Nephron (organoid): ENCODE data around the gene CDIP1.
A peak's percentile ranks its signal among the peaks of the same experiment; 100 is the strongest.

Experiments
- H3K27ac Mint-ChIP-seq, 3 experiments: 2 replicates each; pipeline ENCODE4 v1.8.0; 2020; ENCODE audit warnings: mixed read lengths in 3 of 3, mild to moderate bottlenecking in 2 of 3, moderate library complexity in 1 of 3
- H3K27me3 Mint-ChIP-seq: 2 replicates; pipeline ENCODE4 v1.8.0; 2021; ENCODE audit warnings: low read depth, mild to moderate bottlenecking, moderate library complexity, mixed read lengths
- H3K36me3 Mint-ChIP-seq: 2 replicates; pipeline ENCODE4 v1.8.0; 2020; ENCODE audit warnings: low read depth, mixed read lengths
- H3K4me1 Mint-ChIP-seq: 2 replicates; pipeline ENCODE4 v1.8.0; 2020; ENCODE audit warnings: mixed read lengths
- H3K4me3 Mint-ChIP-seq, 3 experiments: 2 replicates each; pipeline ENCODE4 v1.8.0; 2020; ENCODE audit warnings: mild to moderate bottlenecking in 3 of 3, mixed read lengths in 3 of 3, moderate library complexity in 2 of 3
- H3K9me3 Mint-ChIP-seq: 2 replicates; pipeline ENCODE4 v1.8.0; 2020; ENCODE audit warnings: mixed read lengths
- TF ChIP-seq, protein P1 (sequence below), 3 experiments: fragments of 200-600 bp; sonication (generic); IDR thresholded peaks; one replicate each; pipeline ENCODE4 v1.5.0; 2021; ENCODE audit warnings: antibody characterized with exemption in 3 of 3; ENCODE audit not compliant: unreplicated experiment in 3 of 3

CDIP1 gene

DNA sequence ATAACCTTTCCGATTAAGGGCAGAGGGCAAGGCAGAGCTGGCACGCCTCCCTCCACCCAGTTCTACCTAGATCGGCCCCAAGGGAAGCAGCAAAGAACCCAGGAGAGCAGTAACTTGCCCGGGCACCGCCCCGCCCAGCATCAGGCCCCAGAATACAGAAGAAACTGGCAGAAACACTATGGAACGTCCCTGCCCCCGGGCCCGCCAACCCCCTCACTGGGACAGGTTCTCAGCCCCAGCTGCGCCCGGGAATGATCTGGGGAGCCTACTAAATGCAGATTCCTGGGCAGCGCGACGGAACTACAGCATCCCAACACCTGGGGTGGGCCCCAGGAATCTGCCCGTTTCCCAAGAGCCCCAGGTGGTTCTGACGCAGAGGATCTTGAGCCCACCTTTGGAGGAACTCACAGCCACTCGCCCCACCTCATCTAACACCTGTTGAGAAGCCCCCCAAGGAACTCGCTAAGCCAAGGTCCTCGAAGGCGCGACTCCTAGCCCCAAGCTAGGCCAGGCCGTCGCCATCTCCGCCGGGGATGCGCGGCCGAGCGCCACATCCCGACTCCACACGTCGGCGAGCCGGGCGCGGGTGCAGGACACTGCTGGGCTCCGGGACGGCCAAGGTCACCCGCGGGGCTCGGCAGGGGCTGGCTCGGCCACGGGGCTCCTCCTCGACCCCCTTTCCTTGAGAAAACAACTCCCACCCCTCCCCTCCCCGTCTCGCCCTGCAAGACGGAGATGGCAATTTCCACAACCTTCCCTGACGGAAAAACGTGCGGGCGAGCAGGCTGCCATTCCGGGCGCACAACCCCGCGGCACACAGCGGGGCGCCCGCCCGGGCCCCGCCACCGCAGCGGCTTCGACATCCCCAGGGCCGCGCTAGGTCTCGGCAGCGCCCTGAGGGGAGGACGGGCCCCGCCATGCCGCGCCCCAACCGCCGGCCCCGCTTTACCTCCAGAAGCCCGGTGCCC is 913 bp downstream of the CDIP1 start:
- Mint-ChIP-seq H3K27me3 (peaks cover 8% of the 10 kb centered on the region), H3K27ac (peak overlapping the region in 2 of 3 experiments; percentile 34 to 63), H3K4me3 (peak overlapping the region; percentile 85 to 94 (median 86)), H3K4me1 (peaks cover 27% of the 10 kb centered on the region), H3K36me3 (peaks cover 25% of the 10 kb centered on the region), H3K9me3 (peaks cover 9% of the 10 kb centered on the region)
- TF ChIP-seq, protein P1, sequence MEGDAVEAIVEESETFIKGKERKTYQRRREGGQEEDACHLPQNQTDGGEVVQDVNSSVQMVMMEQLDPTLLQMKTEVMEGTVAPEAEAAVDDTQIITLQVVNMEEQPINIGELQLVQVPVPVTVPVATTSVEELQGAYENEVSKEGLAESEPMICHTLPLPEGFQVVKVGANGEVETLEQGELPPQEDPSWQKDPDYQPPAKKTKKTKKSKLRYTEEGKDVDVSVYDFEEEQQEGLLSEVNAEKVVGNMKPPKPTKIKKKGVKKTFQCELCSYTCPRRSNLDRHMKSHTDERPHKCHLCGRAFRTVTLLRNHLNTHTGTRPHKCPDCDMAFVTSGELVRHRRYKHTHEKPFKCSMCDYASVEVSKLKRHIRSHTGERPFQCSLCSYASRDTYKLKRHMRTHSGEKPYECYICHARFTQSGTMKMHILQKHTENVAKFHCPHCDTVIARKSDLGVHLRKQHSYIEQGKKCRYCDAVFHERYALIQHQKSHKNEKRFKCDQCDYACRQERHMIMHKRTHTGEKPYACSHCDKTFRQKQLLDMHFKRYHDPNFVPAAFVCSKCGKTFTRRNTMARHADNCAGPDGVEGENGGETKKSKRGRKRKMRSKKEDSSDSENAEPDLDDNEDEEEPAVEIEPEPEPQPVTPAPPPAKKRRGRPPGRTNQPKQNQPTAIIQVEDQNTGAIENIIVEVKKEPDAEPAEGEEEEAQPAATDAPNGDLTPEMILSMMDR (IDR thresholded peaks at IDR 0.05; ENCODE audit: unreplicated experiment in 3 of 3) = no peak

- H3K4me1 Mint-ChIP-seq = peaks cover 27% of the 10 kb centered on the region
- peaks cover 35% of the 10 kb centered on the region for H3K36me3 Mint-ChIP-seq
- peaks cover 8% of the 10 kb centered on the region for H3K27me3 Mint-ChIP-seq
- peak overlapping the region; percentile 85 to 94 (median 86) for H3K4me3 Mint-ChIP-seq
- H3K9me3 Mint-ChIP-seq = peaks cover 9% of the 10 kb centered on the region
- peak overlapping the region in 2 of 3 experiments; percentile 34 to 63 for H3K27ac Mint-ChIP-seq
- TF ChIP-seq, protein P1 (IDR thresholded peaks at IDR 0.05; ENCODE audit: unreplicated experiment in 3 of 3) = no peak
Measured at GRCh38 chr16:4536391-4537106, 2.0 kb downstream of the CDIP1 start.

DNA sequence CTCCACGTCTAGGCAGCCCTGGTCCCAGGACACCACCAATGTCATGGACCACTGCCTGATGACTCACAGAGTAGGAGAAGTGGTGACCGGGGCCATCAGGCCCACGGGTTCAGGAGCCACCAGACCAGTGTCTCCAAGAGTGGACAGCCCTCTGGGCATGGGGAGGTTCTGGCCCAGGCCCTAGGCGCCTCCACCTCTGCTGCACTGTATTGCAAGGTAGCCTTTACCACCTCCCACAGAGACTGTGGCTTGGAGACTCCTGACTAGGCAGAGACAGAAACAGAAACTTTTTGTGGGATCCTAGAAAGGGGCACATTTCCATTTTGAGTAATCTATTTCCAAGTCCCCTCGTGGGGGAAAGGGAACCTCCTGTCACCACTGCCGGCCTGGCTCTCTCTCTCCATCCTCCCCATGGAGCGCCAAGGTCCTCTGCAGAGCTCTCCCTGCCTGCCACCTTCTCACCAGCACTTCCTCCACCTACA is 2.9 kb downstream of the CDIP1 start:
- Mint-ChIP-seq H3K9me3 (peaks cover 9% of the 10 kb centered on the region), H3K4me3 (peak overlapping the region; percentile 17 to 94 (median 56)), H3K27ac (peak overlapping the region in 1 of 3 experiments; percentile 2), H3K36me3 (peaks cover 35% of the 10 kb centered on the region), H3K27me3 (peaks cover 8% of the 10 kb centered on the region), H3K4me1 (peaks cover 27% of the 10 kb centered on the region)
- TF ChIP-seq, protein P1 (IDR thresholded peaks at IDR 0.05; ENCODE audit: unreplicated experiment in 3 of 3) = no peak

DNA sequence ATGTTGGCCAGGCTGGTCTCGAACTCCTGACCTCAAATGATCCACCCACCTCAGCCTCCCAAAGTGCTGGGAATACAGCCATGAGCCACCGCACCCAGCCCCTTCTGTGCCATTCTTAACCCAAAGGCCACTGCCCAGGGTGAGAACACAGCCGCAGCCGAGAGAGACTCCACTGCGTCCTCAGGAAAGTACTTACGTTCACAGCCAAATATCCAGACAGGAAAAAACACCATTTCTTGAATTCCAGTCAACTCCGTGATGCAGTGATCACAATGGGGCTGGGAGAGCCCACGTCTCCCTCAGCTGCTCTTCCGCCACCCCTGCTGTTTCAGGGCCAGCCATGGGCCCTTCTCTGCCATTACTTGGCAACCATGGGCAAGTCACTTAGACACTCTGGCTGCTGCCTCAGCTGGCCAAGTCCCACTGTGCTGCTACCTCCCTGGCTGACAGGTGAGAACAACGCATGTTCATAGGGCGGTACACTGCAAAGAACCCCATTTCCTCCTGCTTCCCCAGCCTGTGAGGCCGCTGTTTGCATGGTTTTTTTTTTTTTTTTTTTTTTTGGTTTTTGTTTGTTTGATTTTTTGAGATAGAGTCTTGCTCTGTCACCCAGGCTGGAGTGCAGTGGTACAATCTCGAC is 4.3 kb downstream of the CDIP1 start:
- H3K27me3 Mint-ChIP-seq = no peaks in the 10 kb centered on the region
- no peak overlapping the region for H3K4me3 Mint-ChIP-seq
- H3K27ac Mint-ChIP-seq = no peak overlapping the region
- H3K4me1 Mint-ChIP-seq = peaks cover 36% of the 10 kb centered on the region
- peaks cover 28% of the 10 kb centered on the region for H3K36me3 Mint-ChIP-seq
- TF ChIP-seq, protein P1 (IDR thresholded peaks at IDR 0.05; ENCODE audit: unreplicated experiment in 3 of 3) = no peak
- peaks cover 4% of the 10 kb centered on the region for H3K9me3 Mint-ChIP-seq

GRCh38 chr16:4533490-4533889 is 5.1 kb downstream of the CDIP1 start:
- no peaks in the 10 kb centered on the region for H3K27me3 Mint-ChIP-seq
- H3K4me1 Mint-ChIP-seq = peaks cover 41% of the 10 kb centered on the region
- no peak overlapping the region for H3K4me3 Mint-ChIP-seq
- H3K9me3 Mint-ChIP-seq = no peaks in the 10 kb centered on the region
- H3K36me3 Mint-ChIP-seq = peaks cover 25% of the 10 kb centered on the region
- no peak overlapping the region for H3K27ac Mint-ChIP-seq
- TF ChIP-seq, protein P1 (IDR thresholded peaks at IDR 0.05; ENCODE audit: unreplicated experiment in 3 of 3) = no peak
